Measurements from ENCODE around the gene VPS13D. TPM values are rescaled to one million over a fixed set of nuclear protein-coding genes. Genes with fewer than 3 reads are reported as not detected.

Gene VPS13D
- polyA plus RNA-seq, 1 of the 3 experiments (the other 2 are of a cell fraction), result 15.0 TPM

DNA sequence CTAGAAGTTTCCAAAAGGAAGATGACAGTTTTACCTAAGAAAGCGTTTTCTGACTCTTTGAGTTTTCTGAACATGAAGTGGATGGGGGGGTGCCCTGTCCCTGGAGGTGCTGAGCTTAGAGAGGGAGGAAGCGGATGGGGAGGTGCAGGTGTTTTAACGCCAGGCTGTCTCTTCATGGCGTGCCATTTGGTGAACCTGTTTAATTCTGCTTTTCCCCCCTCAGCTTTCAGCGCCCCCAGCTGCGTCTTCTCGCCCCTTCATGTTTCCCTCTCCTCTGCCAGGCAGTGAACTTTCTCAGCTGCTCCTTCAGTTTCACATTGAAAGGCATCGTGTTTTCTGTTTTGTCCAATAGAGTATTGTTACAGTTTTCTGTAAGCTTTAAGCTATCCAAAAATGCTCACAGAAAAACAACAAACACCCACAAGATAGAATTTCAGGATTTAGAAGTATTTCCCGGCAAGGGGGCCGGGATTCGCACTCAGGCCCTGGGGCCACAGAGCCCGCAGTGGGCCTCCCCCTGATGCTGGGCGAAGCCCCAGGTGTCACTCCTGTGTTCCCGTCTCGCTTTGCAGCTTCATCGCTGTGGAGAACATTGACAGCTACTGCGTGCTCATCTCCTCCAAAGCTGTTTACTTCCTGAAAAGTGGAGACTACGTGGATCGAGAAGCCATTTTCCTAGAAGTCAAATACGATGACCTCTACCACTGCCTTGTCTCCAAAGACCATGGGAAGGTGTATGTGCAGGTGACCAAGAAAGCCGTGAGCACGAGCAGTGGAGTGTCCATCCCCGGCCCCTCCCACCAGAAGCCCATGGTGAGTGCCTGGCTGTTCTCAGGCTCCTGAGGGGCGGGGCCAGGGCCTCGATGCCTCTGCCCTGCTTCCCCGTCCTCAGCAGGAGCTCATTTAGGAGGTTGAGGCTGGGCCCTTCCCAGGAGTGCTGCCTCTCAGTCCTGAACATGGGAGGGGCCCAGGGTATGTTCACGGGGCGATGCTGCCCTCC, 276.8 kb downstream of the VPS13D start:
- Histone ChIP-seq H3K79me2 (ENCODE audit: insufficient read depth) (no peaks in the 10 kb centered on the region), H3K9ac (no peak overlapping the region), H2AFZ (ENCODE audit: low read depth) (no peak overlapping the region), H3K4me1 (ENCODE audit: control insufficient read depth in 1 of 2, insufficient read depth in 2 of 2, low read depth in 1 of 2, low read length in 1 of 2) (peaks cover 6 to 37% of the 10 kb centered on the region in 2 experiments; a peak in 1 of 4 replicates), H3K36me3 (replicated peaks in 1 of 2; ENCODE audit: control insufficient read depth in 1 of 2, insufficient read depth in 2 of 2, low read length in 1 of 2) (peaks cover 0 to 15% of the 10 kb centered on the region in 2 experiments), H3K4me2 (no peak overlapping the region), H4K20me1 (ENCODE audit: insufficient read depth) (no peaks in the 10 kb centered on the region), H3K9me2 (no peaks in the 10 kb centered on the region), H3K4me3 (ENCODE audit: low read depth in 2 of 2, low read length in 1 of 2) (no peak overlapping the region), H3F3A (replicated peaks; ENCODE audit: insufficient read depth) (peaks cover 4% of the 10 kb centered on the region), H3K27ac (ENCODE audit: low read depth in 2 of 2, low read length in 1 of 2) (no peak overlapping the region), H3K27me3 (ENCODE audit: insufficient read depth) (no peaks in the 10 kb centered on the region), H3K9me3 (no peaks in the 10 kb centered on the region)
- CTCF ChIA-PET, result interaction anchor here (1.5 kb wide), 1 partner anchor 9 kb away, joined by 3 read pairs; no protein-coding TSS in a partner anchor
- DNase-seq, result no peak
- 96% methylated on average over 28 of the region's 28 CpGs for WGBS (ENCODE audit: low lambda C conversion rate)
- TF ChIP-seq YY1 (IDR thresholded peaks at IDR 0.05; ENCODE audit: low read depth), result no peak
- TF ChIP-seq ELF1 (IDR thresholded peaks at IDR 0.05), result no peak
- TF ChIP-seq TCF12 (IDR thresholded peaks at IDR 0.05), result no peak
- TF ChIP-seq, protein P1, sequence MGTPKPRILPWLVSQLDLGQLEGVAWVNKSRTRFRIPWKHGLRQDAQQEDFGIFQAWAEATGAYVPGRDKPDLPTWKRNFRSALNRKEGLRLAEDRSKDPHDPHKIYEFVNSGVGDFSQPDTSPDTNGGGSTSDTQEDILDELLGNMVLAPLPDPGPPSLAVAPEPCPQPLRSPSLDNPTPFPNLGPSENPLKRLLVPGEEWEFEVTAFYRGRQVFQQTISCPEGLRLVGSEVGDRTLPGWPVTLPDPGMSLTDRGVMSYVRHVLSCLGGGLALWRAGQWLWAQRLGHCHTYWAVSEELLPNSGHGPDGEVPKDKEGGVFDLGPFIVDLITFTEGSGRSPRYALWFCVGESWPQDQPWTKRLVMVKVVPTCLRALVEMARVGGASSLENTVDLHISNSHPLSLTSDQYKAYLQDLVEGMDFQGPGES (IDR thresholded peaks at IDR 0.05; ENCODE audit: low read depth, low read length), result no peak
- no peak for TF ChIP-seq RXRA (IDR thresholded peaks at IDR 0.05; ENCODE audit: borderline replicate concordance, low read depth)
- TF ChIP-seq, protein P2, sequence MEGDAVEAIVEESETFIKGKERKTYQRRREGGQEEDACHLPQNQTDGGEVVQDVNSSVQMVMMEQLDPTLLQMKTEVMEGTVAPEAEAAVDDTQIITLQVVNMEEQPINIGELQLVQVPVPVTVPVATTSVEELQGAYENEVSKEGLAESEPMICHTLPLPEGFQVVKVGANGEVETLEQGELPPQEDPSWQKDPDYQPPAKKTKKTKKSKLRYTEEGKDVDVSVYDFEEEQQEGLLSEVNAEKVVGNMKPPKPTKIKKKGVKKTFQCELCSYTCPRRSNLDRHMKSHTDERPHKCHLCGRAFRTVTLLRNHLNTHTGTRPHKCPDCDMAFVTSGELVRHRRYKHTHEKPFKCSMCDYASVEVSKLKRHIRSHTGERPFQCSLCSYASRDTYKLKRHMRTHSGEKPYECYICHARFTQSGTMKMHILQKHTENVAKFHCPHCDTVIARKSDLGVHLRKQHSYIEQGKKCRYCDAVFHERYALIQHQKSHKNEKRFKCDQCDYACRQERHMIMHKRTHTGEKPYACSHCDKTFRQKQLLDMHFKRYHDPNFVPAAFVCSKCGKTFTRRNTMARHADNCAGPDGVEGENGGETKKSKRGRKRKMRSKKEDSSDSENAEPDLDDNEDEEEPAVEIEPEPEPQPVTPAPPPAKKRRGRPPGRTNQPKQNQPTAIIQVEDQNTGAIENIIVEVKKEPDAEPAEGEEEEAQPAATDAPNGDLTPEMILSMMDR (IDR thresholded peaks at IDR 0.05), result no peak
- no peak for TF ChIP-seq EP300 (IDR thresholded peaks at IDR 0.05; ENCODE audit: borderline replicate concordance in 1 of 2, low read depth in 1 of 2, low read length in 1 of 2)
- POLR2A ChIA-PET, result no interaction called here

DNA sequence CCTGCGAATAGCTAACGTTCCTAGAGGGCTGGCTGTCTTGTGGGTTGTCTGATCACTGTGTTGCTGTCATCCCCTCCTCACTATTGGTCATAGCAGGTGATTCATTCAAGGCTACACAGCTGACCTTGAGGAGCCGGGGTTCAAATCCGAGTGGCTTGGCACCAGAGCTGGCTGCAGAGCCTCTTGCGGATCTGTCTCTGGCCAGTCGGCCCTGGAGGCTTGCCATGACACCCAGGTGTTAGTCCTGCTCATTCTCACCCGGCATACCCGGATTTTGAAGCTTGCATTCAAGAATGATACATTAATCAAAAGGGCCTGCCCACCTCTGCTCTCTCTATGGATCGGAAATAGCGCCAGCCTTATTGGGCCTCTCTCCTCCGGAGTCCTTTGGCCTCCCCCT, 277.8 kb downstream of the VPS13D start:
- Histone ChIP-seq H3K4me1 (ENCODE audit: control insufficient read depth in 1 of 2, insufficient read depth in 2 of 2, low read depth in 1 of 2, low read length in 1 of 2) (peaks cover 0 to 28% of the 10 kb centered on the region in 2 experiments; a peak in 1 of 4 replicates), H3K9me2 (no peaks in the 10 kb centered on the region), H3K36me3 (replicated peaks in 1 of 2; ENCODE audit: control insufficient read depth in 1 of 2, insufficient read depth in 2 of 2, low read length in 1 of 2) (peaks cover 0 to 15% of the 10 kb centered on the region in 2 experiments), H3K27me3 (ENCODE audit: insufficient read depth) (no peaks in the 10 kb centered on the region), H3K79me2 (ENCODE audit: insufficient read depth) (no peaks in the 10 kb centered on the region), H3K9ac (no peak overlapping the region), H3K9me3 (no peaks in the 10 kb centered on the region), H3K27ac (ENCODE audit: low read depth in 2 of 2, low read length in 1 of 2) (no peak overlapping the region), H2AFZ (ENCODE audit: low read depth) (no peak overlapping the region), H4K20me1 (ENCODE audit: insufficient read depth) (no peaks in the 10 kb centered on the region), H3K4me3 (ENCODE audit: low read depth in 2 of 2, low read length in 1 of 2) (no peak overlapping the region), H3F3A (replicated peaks; ENCODE audit: insufficient read depth) (peaks cover 4% of the 10 kb centered on the region), H3K4me2 (no peak overlapping the region)
- WGBS (ENCODE audit: low lambda C conversion rate), result 87% methylated on average over 11 of the region's 11 CpGs
- no peak for DNase-seq
- CTCF ChIA-PET, result interaction anchor here (1.5 kb wide), 1 partner anchor 8 kb away, joined by 3 read pairs; no protein-coding TSS in a partner anchor
- TF ChIP-seq JUND (IDR thresholded peaks at IDR 0.05), result no peak
- TF ChIP-seq ELF1 (IDR thresholded peaks at IDR 0.05), result no peak
- TF ChIP-seq TAF1 (IDR thresholded peaks at IDR 0.05; ENCODE audit: borderline replicate concordance, low read depth, low read length), result no peak
- no peak for TF ChIP-seq SIN3A (IDR thresholded peaks at IDR 0.05; ENCODE audit: borderline replicate concordance, low read depth, low read length)
- no peak for TF ChIP-seq NRF1 (IDR thresholded peaks at IDR 0.05; ENCODE audit: low read depth, low read length)
- no peak for TF ChIP-seq FOXM1 (IDR thresholded peaks at IDR 0.05; ENCODE audit: low read depth)
- no peak for TF ChIP-seq SMC3 (IDR thresholded peaks at IDR 0.05; ENCODE audit: low read depth, low read length)
- TF ChIP-seq, protein P2 (IDR thresholded peaks at IDR 0.05), result no peak
- TF ChIP-seq, protein P3, sequence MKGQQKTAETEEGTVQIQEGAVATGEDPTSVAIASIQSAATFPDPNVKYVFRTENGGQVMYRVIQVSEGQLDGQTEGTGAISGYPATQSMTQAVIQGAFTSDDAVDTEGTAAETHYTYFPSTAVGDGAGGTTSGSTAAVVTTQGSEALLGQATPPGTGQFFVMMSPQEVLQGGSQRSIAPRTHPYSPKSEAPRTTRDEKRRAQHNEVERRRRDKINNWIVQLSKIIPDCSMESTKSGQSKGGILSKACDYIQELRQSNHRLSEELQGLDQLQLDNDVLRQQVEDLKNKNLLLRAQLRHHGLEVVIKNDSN (IDR thresholded peaks at IDR 0.05; ENCODE audit: borderline replicate concordance, low read depth), result no peak
- POLR2A ChIA-PET, result no interaction called here

Measured in SK-N-SH (cell line).